GM12864 (cell line): ENCODE measurements around the gene TSNAX.
A peak's percentile ranks its signal among the peaks of the same experiment; 100 is the strongest.

ENCODE experiments used
- DNase-seq: peaks from one replicate; pipeline ENCODE4 v3.0.0-alpha.2; 2011; ENCODE audit warnings: low read depth
- H3K4me3 ChIP-seq: 2 replicates; pipeline ENCODE4 v1.5.1; 2011; ENCODE audit warnings: mild to moderate bottlenecking, low read depth, low read length, control low read depth
- TF ChIP-seq, protein P1 (sequence below): IDR thresholded peaks from 2 replicates; pipeline ENCODE4 v1.5.1; 2011; ENCODE audit warnings: low read depth, mild to moderate bottlenecking, moderate library complexity, low read length, control low read depth, inconsistent platforms; ENCODE audit errors: missing control alignments

TSNAX gene

DNA sequence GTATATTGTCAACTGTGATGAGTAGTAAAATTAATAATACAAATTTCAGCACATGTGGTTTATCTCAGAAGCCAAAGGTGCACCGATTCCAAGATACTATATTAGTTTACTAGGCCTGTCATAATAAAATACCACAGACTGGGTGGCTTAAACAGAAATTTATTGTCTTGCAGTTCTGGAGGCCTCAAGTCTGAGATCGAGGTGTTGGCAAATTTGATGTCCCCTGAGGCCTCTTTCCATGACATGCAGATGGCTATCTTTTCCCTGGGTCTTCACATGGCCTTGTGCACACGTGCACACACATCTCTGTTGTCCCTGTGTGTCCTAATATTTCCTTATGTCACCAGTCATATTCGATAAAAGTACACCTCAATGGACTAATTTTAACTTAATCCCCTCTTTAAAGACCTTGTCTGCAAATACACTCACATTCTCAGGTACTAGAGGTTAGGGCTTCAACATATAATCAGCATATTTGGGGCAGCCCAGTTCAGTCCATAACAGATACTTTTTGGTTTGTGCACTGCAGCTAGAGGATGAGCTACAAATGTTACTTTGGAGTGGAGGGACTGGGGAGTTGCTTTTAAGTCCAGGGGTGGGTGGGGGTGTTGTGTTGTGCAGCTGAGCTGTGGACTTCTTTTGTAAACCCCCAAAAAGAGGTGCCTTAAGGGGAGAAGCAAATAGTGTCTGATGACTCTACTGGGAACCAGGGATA, 21.4 kb downstream of the TSNAX start:
- TF ChIP-seq, protein P1, sequence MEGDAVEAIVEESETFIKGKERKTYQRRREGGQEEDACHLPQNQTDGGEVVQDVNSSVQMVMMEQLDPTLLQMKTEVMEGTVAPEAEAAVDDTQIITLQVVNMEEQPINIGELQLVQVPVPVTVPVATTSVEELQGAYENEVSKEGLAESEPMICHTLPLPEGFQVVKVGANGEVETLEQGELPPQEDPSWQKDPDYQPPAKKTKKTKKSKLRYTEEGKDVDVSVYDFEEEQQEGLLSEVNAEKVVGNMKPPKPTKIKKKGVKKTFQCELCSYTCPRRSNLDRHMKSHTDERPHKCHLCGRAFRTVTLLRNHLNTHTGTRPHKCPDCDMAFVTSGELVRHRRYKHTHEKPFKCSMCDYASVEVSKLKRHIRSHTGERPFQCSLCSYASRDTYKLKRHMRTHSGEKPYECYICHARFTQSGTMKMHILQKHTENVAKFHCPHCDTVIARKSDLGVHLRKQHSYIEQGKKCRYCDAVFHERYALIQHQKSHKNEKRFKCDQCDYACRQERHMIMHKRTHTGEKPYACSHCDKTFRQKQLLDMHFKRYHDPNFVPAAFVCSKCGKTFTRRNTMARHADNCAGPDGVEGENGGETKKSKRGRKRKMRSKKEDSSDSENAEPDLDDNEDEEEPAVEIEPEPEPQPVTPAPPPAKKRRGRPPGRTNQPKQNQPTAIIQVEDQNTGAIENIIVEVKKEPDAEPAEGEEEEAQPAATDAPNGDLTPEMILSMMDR: no peak
- no peak overlapping the region for H3K4me3 ChIP-seq
- DNase-seq: no peak

GRCh38 chr1:231550448-231550781, 21.9 kb downstream of the TSNAX start:
- no peak for DNase-seq
- TF ChIP-seq, protein P1: peak; percentile 63
- H3K4me3 ChIP-seq: no peak overlapping the region

DNA sequence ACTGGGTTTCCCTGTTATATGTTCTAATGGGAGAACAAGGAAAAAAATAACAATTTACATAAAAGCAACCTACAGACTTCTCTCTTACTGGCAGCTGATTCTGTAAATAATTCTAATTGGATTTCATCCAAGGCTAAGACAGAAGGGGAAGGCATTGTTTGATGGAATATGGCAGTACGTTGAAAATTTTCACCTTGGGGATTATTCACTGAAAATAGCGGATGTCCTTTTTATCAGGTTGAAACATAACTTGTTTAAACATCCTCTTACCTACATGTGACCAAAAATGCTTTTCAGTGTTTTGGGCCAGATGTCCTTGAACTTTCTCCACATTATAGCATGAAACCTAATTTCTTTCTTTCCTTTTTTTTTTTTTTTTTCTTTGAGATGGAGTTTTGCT, 24.9 kb downstream of the TSNAX start:
- TF ChIP-seq, protein P1: no peak
- H3K4me3 ChIP-seq: no peak overlapping the region
- DNase-seq: no peak

- H3K4me3 ChIP-seq: no peak overlapping the region
- TF ChIP-seq, protein P1: no peak
- no peak for DNase-seq
Observed at GRCh38 chr1:231554969-231555368, 26.5 kb downstream of the TSNAX start.

GRCh38 chr1:231557411-231557810, 28.9 kb downstream of the TSNAX start:
- DNase-seq: no peak
- TF ChIP-seq, protein P1: no peak
- H3K4me3 ChIP-seq: no peak overlapping the region

- no peak for DNase-seq
- H3K4me3 ChIP-seq: no peak overlapping the region
- TF ChIP-seq, protein P1: no peak
Observed at GRCh38 chr1:231557898-231558707, 29.6 kb downstream of the TSNAX start.
